Measurements from ENCODE around the gene KDM3B. TPM values are rescaled to one million over a fixed set of nuclear protein-coding genes. Genes with fewer than 3 reads are reported as not detected.

Gene KDM3B
- total and polyA plus RNA-seq, 9 of the 15 experiments (the other 6 are each of a cell fraction or from before 2014, with no cell fraction given): 13.8 to 62.8 (median 41.9) TPM

GRCh38 chr5:138339091-138339456 is 13.4 kb upstream of the KDM3B start (continued):
- TF ChIP-seq, protein P1, sequence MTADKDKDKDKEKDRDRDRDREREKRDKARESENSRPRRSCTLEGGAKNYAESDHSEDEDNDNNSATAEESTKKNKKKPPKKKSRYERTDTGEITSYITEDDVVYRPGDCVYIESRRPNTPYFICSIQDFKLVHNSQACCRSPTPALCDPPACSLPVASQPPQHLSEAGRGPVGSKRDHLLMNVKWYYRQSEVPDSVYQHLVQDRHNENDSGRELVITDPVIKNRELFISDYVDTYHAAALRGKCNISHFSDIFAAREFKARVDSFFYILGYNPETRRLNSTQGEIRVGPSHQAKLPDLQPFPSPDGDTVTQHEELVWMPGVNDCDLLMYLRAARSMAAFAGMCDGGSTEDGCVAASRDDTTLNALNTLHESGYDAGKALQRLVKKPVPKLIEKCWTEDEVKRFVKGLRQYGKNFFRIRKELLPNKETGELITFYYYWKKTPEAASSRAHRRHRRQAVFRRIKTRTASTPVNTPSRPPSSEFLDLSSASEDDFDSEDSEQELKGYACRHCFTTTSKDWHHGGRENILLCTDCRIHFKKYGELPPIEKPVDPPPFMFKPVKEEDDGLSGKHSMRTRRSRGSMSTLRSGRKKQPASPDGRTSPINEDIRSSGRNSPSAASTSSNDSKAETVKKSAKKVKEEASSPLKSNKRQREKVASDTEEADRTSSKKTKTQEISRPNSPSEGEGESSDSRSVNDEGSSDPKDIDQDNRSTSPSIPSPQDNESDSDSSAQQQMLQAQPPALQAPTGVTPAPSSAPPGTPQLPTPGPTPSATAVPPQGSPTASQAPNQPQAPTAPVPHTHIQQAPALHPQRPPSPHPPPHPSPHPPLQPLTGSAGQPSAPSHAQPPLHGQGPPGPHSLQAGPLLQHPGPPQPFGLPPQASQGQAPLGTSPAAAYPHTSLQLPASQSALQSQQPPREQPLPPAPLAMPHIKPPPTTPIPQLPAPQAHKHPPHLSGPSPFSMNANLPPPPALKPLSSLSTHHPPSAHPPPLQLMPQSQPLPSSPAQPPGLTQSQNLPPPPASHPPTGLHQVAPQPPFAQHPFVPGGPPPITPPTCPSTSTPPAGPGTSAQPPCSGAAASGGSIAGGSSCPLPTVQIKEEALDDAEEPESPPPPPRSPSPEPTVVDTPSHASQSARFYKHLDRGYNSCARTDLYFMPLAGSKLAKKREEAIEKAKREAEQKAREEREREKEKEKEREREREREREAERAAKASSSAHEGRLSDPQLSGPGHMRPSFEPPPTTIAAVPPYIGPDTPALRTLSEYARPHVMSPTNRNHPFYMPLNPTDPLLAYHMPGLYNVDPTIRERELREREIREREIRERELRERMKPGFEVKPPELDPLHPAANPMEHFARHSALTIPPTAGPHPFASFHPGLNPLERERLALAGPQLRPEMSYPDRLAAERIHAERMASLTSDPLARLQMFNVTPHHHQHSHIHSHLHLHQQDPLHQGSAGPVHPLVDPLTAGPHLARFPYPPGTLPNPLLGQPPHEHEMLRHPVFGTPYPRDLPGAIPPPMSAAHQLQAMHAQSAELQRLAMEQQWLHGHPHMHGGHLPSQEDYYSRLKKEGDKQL (CRISPR knock-in tag; IDR thresholded peaks at IDR 0.05; ENCODE audit: borderline replicate concordance): no peak
- no peak for TF ChIP-seq TAF7 (tag; IDR thresholded peaks at IDR 0.05)
- TF ChIP-seq NCOA2 (IDR thresholded peaks at IDR 0.05; ENCODE audit: partially characterized antibody in 2 of 2): no peak
- TF ChIP-seq U2AF1 (optimal IDR thresholded peaks at IDR 0.05; ENCODE audit: low read depth, low read length): no peak
- TF ChIP-seq TBL1XR1 (IDR thresholded peaks at IDR 0.05; ENCODE audit: low read length in 2 of 2): 0 out of 4 replicates have a peak, but pooled peaks of 1 of the 2 experiments have one; percentile 14
- TF ChIP-seq, protein P2, sequence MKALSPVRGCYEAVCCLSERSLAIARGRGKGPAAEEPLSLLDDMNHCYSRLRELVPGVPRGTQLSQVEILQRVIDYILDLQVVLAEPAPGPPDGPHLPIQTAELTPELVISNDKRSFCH (CRISPR knock-in tag; IDR thresholded peaks at IDR 0.05): no peak
- TF ChIP-seq, protein P2 (tag; IDR thresholded peaks at IDR 0.05): 0 out of 2 replicates have a peak, but pooled peaks have one; percentile 15
- TF ChIP-seq GTF2F1 (IDR thresholded peaks at IDR 0.05; ENCODE audit: low read depth, low read length): no peak
- no peak for TF ChIP-seq MCM7 (IDR thresholded peaks at IDR 0.05)
- TF ChIP-seq MEF2D (tag; conservative IDR thresholded peaks at IDR 0.05; ENCODE audit: low read depth): no peak
- peak; percentile 36; the same call in 1 of the 2 replicates for TF ChIP-seq ZNF263 (CRISPR knock-in tag; IDR thresholded peaks at IDR 0.05; ENCODE audit: borderline replicate concordance)
- TF ChIP-seq JUND (IDR thresholded peaks at IDR 0.05; ENCODE audit: borderline replicate concordance, low read depth, low read length): no peak
- TF ChIP-seq JUND (tag; IDR thresholded peaks at IDR 0.05; ENCODE audit: borderline replicate concordance, low read depth, low read length): no peak
- TF ChIP-seq, protein P3, sequence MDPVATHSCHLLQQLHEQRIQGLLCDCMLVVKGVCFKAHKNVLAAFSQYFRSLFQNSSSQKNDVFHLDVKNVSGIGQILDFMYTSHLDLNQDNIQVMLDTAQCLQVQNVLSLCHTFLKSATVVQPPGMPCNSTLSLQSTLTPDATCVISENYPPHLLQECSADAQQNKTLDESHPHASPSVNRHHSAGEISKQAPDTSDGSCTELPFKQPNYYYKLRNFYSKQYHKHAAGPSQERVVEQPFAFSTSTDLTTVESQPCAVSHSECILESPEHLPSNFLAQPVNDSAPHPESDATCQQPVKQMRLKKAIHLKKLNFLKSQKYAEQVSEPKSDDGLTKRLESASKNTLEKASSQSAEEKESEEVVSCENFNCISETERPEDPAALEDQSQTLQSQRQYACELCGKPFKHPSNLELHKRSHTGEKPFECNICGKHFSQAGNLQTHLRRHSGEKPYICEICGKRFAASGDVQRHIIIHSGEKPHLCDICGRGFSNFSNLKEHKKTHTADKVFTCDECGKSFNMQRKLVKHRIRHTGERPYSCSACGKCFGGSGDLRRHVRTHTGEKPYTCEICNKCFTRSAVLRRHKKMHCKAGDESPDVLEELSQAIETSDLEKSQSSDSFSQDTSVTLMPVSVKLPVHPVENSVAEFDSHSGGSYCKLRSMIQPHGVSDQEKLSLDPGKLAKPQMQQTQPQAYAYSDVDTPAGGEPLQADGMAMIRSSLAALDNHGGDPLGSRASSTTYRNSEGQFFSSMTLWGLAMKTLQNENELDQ (CRISPR knock-in tag; IDR thresholded peaks at IDR 0.05; ENCODE audit: borderline replicate concordance): no peak
- no peak for TF ChIP-seq PTBP1 (IDR thresholded peaks at IDR 0.05; ENCODE audit: low read depth, low read length)
- TF ChIP-seq, protein P4, sequence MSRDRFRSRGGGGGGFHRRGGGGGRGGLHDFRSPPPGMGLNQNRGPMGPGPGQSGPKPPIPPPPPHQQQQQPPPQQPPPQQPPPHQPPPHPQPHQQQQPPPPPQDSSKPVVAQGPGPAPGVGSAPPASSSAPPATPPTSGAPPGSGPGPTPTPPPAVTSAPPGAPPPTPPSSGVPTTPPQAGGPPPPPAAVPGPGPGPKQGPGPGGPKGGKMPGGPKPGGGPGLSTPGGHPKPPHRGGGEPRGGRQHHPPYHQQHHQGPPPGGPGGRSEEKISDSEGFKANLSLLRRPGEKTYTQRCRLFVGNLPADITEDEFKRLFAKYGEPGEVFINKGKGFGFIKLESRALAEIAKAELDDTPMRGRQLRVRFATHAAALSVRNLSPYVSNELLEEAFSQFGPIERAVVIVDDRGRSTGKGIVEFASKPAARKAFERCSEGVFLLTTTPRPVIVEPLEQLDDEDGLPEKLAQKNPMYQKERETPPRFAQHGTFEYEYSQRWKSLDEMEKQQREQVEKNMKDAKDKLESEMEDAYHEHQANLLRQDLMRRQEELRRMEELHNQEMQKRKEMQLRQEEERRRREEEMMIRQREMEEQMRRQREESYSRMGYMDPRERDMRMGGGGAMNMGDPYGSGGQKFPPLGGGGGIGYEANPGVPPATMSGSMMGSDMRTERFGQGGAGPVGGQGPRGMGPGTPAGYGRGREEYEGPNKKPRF (IDR thresholded peaks at IDR 0.05; ENCODE audit: low read depth, low read length): no peak
- no peak for TF ChIP-seq CREBBP (IDR thresholded peaks at IDR 0.05; ENCODE audit: low read depth, low read length)
